H1 (cell line): ENCODE measurements around the gene HMGN1. TPM values are rescaled to one million over a fixed set of nuclear protein-coding genes. Genes with fewer than 3 reads are reported as not detected.

Source experiments
- ASH2L ChIP-seq: fragments of 200-600, 300-600 bp; sonication (generic); IDR thresholded peaks from one replicate; pipeline ENCODE4 v1.7.1; 2017; ENCODE audit warnings: low read length
- ATF2 ChIP-seq: IDR thresholded peaks from 2 replicates; pipeline ENCODE4 v1.6.1; 2012; ENCODE audit warnings: low read length, inconsistent platforms
- BACH1 ChIP-seq: IDR thresholded peaks from 2 replicates; pipeline ENCODE4 v1.6.1; 2012; ENCODE audit warnings: low read length, improper control_type of control experiment
- BCL11A ChIP-seq, 2 experiments: IDR thresholded peaks; one replicate each; pipeline ENCODE4 v1.6.1; 2011; ENCODE audit warnings: low read depth in 2 of 2, low read length in 2 of 2, mild to moderate bottlenecking in 2 of 2
- CBX8 ChIP-seq: fragments of 300-800, 300-1000 bp; sonication (generic); IDR thresholded peaks from 2 replicates; pipeline ENCODE4 v1.7.1; 2016; ENCODE audit warnings: low read depth, low read length, borderline replicate concordance
- CTBP2 ChIP-seq: IDR thresholded peaks from 2 replicates; pipeline ENCODE4 v1.7.0; 2011; ENCODE audit warnings: borderline replicate concordance, mild to moderate bottlenecking, moderate library complexity, mixed read lengths, low read length; ENCODE audit not compliant: insufficient read depth, insufficient read length
- EP300 ChIP-seq, 2 experiments: IDR thresholded peaks; 1 replicate in 1 of 2; 2 replicates in 1 of 2; pipeline ENCODE4 v1.6.1; 2011 to 2012; ENCODE audit warnings: low read depth in 2 of 2, low read length in 2 of 2, mild to moderate bottlenecking in 2 of 2, borderline replicate concordance in 1 of 2, inconsistent platforms in 1 of 2, moderate library complexity in 1 of 2
- HDAC6 ChIP-seq: IDR thresholded peaks from one replicate; pipeline ENCODE4 v1.7.1; 2012; ENCODE audit warnings: low read depth, mild to moderate bottlenecking, inconsistent platforms, low read length, moderate library complexity
- JUND ChIP-seq: IDR thresholded peaks from 2 replicates; pipeline ENCODE4 v1.6.1; 2011; ENCODE audit warnings: mild to moderate bottlenecking, improper control_type of control experiment, low read length
- MAFK ChIP-seq: IDR thresholded peaks from 2 replicates; pipeline ENCODE4 v1.6.1; 2012; ENCODE audit warnings: low read depth, mild to moderate bottlenecking, improper control_type of control experiment, low read length
- MAX ChIP-seq: IDR thresholded peaks from 2 replicates; pipeline ENCODE4 v1.6.1; 2012; ENCODE audit warnings: inconsistent platforms
- POLR2A ChIP-seq, 2 experiments: IDR thresholded peaks; 1 replicate in 1 of 2; 2 replicates in 1 of 2; pipeline ENCODE4 v1.6.1; 2011; ENCODE audit warnings: low read depth in 2 of 2, low read length in 2 of 2, mild to moderate bottlenecking in 2 of 2; ENCODE audit errors: control extremely low read depth in 1 of 2
- POLR2AphosphoS5 ChIP-seq: IDR thresholded peaks from 2 replicates; pipeline ENCODE4 v1.6.1; 2011; ENCODE audit warnings: low read depth, low read length
- POU5F1 ChIP-seq: IDR thresholded peaks from 2 replicates; pipeline ENCODE4 v1.6.1; 2011; ENCODE audit warnings: low read depth, mild to moderate bottlenecking, low read length, moderate library complexity
- SAP30 ChIP-seq: fragments of 300-600 bp; sonication (generic); IDR thresholded peaks from 2 replicates; pipeline ENCODE4 v1.7.1; 2012; ENCODE audit warnings: low read length, moderate library complexity, mild to moderate bottlenecking, inconsistent platforms; ENCODE audit not compliant: insufficient read depth, insufficient replicate concordance
- SP1 ChIP-seq: IDR thresholded peaks from 2 replicates; pipeline ENCODE4 v1.6.1; 2011; ENCODE audit warnings: low read depth, low read length
- SP2 ChIP-seq: IDR thresholded peaks from 2 replicates; pipeline ENCODE4 v1.6.1; 2012; ENCODE audit warnings: mild to moderate bottlenecking, low read length, inconsistent platforms
- ZNF274 ChIP-seq: IDR thresholded peaks from 2 replicates; pipeline ENCODE4 v1.7.0; 2012; ENCODE audit warnings: low read length, borderline replicate concordance; ENCODE audit errors: extremely low read depth
- polyA plus RNA-seq, 7 experiments: library from polyadenylated mRNA; depleted of rRNA in 3 of 7; stranded (reverse) in 5 of 7; unstranded in 2 of 7; fragments of >200 nt in 5 of 7; fragments of 200-250 nt in 2 of 7; gene quantifications; 1 replicate in 5 of 7; 2 replicates in 1 of 7; 4 replicates in 1 of 7; pipeline versions ENCODE4 v1.2.1 to v1.2.3, GENCODE V29; 2011 to 2013; ENCODE audit warnings: missing spikeins in 2 of 7, mixed read lengths in 2 of 7
- total RNA-seq: library from RNA; stranded (reverse); fragmentation: NEBNext Ultra II Directional; extraction: Animal tissue kit (Norgen Biotek cat#: 25700); gene quantifications from 2 replicates; pipeline ENCODE4 v1.2.1, GENCODE V29; 2021

The HMGN1 gene
- total and polyA plus RNA-seq, 2 of the 8 experiments (the other 6 are each of a cell fraction or from before 2014, with no cell fraction given), result 279 to 505 TPM

GRCh38 chr21:39388038-39388810 is 39.3 kb upstream of the HMGN1 start (continued):
- no peak for TF ChIP-seq EP300 (IDR thresholded peaks at IDR 0.05; ENCODE audit: borderline replicate concordance in 1 of 2, low read depth in 2 of 2, low read length in 2 of 2)
- TF ChIP-seq MAFK, result no peak
- TF ChIP-seq CTBP2, result no peak
- no peak for TF ChIP-seq POLR2A (IDR thresholded peaks at IDR 0.05; ENCODE audit: control extremely low read depth in 1 of 2, low read depth in 2 of 2, low read length in 2 of 2)
- TF ChIP-seq BCL11A (IDR thresholded peaks at IDR 0.05; ENCODE audit: low read depth in 2 of 2, low read length in 2 of 2), result no peak
- TF ChIP-seq HDAC6, result no peak
- no peak for TF ChIP-seq CBX8
- no peak for TF ChIP-seq JUND
- TF ChIP-seq ZNF274, result no peak
- TF ChIP-seq MAX, result 0 out of 2 replicates have a peak, but pooled peaks have one; percentile 7
- TF ChIP-seq BACH1, result no peak
- no peak for TF ChIP-seq SP1
- no peak for TF ChIP-seq SP2
- TF ChIP-seq POU5F1, result no peak
- no peak for TF ChIP-seq ASH2L
- TF ChIP-seq SAP30, result no peak
- no peak for TF ChIP-seq ATF2
- TF ChIP-seq POLR2AphosphoS5, result no peak
- TF ChIP-seq, all 59 proteins: peak for 8
